ENCODE results near the gene ELMOD1. TPM values are rescaled to one million over a fixed set of nuclear protein-coding genes. Genes with fewer than 3 reads are reported as not detected.

Gene ELMOD1
- polyA plus RNA-seq, 3 donors: 0.18 to 0.36 (median 0.23) TPM

Other genes starting within 250 kb of the ELMOD1 start
- gene CWF19L2, start 133.3 kb upstream of the ELMOD1 start, polyA plus RNA-seq (ENCODE audit: insufficient read length in 3 of 3): 10 to 100 TPM; 17.2 to 21.7 (median 18.5) TPM
- gene ALKBH8, start 25.4 kb upstream of the ELMOD1 start, polyA plus RNA-seq (ENCODE audit: insufficient read length in 3 of 3): 10 to 100 TPM; 10.3 to 12.2 (median 11.0) TPM
- 1 to 10 TPM in 1 of 3 donors, under 1 TPM in 1, not detected in 1; 0.48 to 1.1 TPM for gene SLN, start 120.9 kb downstream of the ELMOD1 start, polyA plus RNA-seq (ENCODE audit: insufficient read length in 3 of 3)

All from renal pelvis (tissue), 3 donors.